ENCODE results near the gene PTCRA. TPM values are rescaled to one million over a fixed set of nuclear protein-coding genes. Genes with fewer than 3 reads are reported as not detected.
A peak's percentile ranks its signal among the peaks of the same experiment; 100 is the strongest.
"Not testable (repeated sequence)": the region's sequence is repeated elsewhere in the genome, so short reads cannot be mapped to it uniquely, and the experiment has no call there.

Gene PTCRA
- total RNA-seq, 4 donors from 2014 or later: not detected

DNA sequence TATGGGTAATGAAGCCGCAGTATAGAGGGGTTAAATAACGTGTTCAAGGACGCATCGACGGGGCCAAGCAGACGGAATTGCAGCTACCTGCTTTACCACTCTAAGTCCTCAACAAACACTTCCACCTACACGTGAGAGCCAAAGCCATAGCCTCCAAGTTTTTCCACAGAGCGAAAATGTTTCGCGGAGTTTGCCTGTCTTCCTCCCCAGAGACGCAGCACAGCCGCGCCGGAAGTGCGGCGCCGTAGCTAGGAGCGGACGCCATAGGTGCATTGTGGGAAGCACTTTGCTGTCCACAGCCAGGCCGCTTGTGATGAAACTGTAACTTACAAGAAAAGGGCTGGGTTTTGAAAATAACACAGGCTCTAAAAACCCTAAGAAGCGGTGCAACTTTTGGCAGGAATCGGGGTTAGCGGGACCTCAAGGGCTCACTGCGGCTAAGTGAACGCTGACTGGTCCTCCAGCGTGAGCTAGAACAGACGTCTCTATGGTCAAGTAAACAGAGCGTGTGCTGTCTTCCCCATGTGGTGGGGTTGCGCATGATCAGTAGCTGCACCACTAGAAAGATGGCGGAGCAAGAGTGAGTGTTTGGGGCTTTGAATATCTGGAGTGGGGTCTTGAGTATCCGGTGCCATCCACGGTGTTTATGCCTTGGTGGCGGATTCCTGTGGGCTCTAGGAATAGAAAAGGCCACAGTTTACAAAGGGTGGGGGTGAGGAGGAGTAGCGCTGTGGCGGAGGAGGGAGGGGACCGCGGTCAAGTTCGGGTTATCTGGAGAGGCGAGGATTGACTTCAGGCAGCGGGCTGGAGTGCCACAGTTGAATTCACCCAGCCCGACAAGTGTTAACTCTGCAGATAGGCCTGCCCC is 36.2 kb upstream of the PTCRA start, which contains the start of gene RPL7L1:
TSS of gene RPL7L1 (plus strand) at position 245 of the 868 bp plus-strand sequence. CDS start at position 540, 295 bp downstream.
- Histone ChIP-seq H3K4me3 (peak within 1 kb of the TSS; percentile 76), H3K27me3 (no peaks in the 10 kb centered on the region), H3K9me3 (no peaks in the 10 kb centered on the region), H3K4me1 (peaks cover 38% of the 10 kb centered on the region), H3K27ac (peak within 1 kb of the TSS; percentile 95), H3K36me3 (peaks cover 32% of the 10 kb centered on the region)
- TF ChIP-seq POLR2AphosphoS5 (IDR thresholded peaks at IDR 0.05): peak; percentile 27 to 60 (median 43)
- TF ChIP-seq, protein P1, sequence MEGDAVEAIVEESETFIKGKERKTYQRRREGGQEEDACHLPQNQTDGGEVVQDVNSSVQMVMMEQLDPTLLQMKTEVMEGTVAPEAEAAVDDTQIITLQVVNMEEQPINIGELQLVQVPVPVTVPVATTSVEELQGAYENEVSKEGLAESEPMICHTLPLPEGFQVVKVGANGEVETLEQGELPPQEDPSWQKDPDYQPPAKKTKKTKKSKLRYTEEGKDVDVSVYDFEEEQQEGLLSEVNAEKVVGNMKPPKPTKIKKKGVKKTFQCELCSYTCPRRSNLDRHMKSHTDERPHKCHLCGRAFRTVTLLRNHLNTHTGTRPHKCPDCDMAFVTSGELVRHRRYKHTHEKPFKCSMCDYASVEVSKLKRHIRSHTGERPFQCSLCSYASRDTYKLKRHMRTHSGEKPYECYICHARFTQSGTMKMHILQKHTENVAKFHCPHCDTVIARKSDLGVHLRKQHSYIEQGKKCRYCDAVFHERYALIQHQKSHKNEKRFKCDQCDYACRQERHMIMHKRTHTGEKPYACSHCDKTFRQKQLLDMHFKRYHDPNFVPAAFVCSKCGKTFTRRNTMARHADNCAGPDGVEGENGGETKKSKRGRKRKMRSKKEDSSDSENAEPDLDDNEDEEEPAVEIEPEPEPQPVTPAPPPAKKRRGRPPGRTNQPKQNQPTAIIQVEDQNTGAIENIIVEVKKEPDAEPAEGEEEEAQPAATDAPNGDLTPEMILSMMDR (IDR thresholded peaks at IDR 0.05): peak in 1 of 2 donors; percentile 26
- peak in 1 of 2 donors; percentile 47 for TF ChIP-seq POLR2A (IDR thresholded peaks at IDR 0.05)
- no peak for TF ChIP-seq EP300 (IDR thresholded peaks at IDR 0.05)
- DNase-seq (ENCODE audit: low spot score in 2 of 2): peak; percentile 89 to 90
- under 1% methylated on average over 24 of the region's 41 CpGs for WGBS

DNA sequence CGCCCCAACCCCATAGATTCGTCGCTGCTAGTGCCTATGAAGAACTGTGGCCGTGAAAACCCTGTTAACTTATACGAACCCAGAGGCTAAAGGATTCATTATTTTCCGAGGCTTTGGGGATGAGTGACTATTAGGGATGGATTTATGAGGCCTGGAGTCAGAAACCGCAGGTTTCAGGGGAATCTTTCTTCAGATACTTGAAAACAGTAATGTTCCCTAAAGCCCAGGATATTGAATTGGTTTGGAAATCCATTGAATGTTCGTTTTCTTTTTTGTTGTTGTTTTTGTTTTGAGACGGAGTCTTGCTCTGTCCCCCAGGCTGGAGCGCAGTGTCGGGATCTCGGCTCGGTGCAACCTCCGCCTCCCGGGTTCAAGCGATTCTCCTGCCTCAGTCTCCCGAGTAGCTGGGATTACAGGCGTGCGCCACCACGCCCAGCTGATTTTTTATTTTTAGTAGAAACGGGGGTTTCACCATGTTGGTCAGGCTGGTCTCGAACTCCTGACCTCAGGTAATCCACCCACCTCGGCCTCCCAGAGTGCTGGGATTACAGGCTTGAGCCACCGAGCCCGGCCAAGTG is 35.5 kb upstream of the PTCRA start:
- not testable (repeated sequence) for DNase-seq (ENCODE audit: low spot score in 2 of 2); H3K9me3 ChIP-seq; H3K27me3 ChIP-seq
- peak overlapping the region; percentile 95 for H3K27ac ChIP-seq
- WGBS: 11% methylated on average over 25 of the region's 25 CpGs
- peaks cover 39% of the 10 kb centered on the region for H3K36me3 ChIP-seq
- peak overlapping the region; percentile 76 for H3K4me3 ChIP-seq
- peaks cover 38% of the 10 kb centered on the region for H3K4me1 ChIP-seq

DNA sequence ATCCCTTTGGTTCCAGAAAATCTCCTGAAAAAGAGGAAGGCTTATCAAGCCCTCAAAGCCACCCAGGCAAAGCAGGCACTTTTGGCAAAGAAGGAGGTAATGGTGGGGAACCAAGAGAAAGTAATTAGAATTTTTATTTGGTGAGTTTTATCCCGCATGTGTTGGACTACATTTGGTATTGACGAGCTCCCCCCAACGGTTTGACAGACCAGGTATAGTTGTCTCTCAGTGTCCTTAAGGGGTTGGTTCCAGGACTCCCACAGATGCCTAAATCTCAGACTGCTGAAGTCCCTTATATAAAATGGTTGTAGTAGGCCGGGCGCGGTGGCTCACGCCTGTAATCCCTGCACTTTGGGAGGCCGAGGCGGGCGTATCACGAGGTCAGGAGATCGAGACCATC is 35.0 kb upstream of the PTCRA start:
- DNase-seq (ENCODE audit: low spot score in 2 of 2); H3K27me3 ChIP-seq; H3K9me3 ChIP-seq: not testable (repeated sequence)
- WGBS: 83% methylated on average over 12 of the region's 12 CpGs
- Histone ChIP-seq H3K36me3 (peaks cover 44% of the 10 kb centered on the region), H3K27ac (peak overlapping the region; percentile 95), H3K4me3 (peak overlapping the region; percentile 76), H3K4me1 (peaks cover 38% of the 10 kb centered on the region)

DNA sequence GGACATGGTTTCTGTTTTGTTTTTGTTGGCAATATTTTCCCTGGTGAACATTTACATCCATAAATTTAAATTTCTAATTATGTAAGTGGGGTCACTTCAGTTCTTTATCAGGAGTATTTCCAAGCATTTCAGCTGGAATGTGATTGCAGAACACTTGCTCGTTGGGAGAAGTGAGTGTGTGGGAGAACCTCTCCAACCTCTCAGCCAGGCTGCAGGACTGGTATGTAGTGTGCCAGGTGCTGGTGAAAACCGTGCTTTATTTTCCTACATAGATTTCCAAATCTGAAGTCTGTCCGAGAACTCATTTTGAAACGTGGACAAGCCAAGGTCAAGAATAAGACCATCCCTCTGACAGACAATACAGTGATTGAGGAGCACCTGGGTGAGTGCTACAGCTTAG is 30.2 kb upstream of the PTCRA start:
- H3K4me3 ChIP-seq: no peak overlapping the region
- peaks cover 61% of the 10 kb centered on the region for H3K36me3 ChIP-seq
- H3K27ac ChIP-seq: no peak overlapping the region
- no peaks in the 10 kb centered on the region for H3K9me3 ChIP-seq
- H3K27me3 ChIP-seq: no peaks in the 10 kb centered on the region
- 71% methylated on average over 4 of the region's 4 CpGs for WGBS
- peaks cover 27% of the 10 kb centered on the region for H3K4me1 ChIP-seq
- no peak for DNase-seq (ENCODE audit: low spot score in 2 of 2)
- TF ChIP-seq EP300 (IDR thresholded peaks at IDR 0.05) (no peak), POLR2AphosphoS5 (IDR thresholded peaks at IDR 0.05) (no peak), POLR2A (IDR thresholded peaks at IDR 0.05) (no peak)
- TF ChIP-seq, protein P1 (IDR thresholded peaks at IDR 0.05): no peak

DNA sequence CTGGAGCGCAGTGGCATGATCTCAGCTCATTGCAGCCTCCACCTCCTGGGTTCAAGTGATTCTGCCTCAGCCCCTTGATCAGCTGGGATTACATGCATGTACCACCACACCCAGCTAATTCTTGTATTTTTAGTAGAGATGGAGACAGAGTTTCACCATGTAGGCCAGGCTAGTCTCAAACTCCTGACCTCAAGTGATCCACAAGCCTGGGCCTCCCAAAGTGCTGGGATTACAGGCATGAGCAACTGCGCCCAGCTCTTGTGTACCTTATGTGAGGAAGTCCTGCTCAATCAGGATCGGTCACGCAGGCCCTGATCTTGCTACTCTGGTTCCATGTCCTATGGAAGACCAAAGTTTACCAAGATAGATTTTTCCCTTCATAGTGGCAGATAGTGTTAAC is 27.7 kb upstream of the PTCRA start:
- H3K4me1 ChIP-seq: peaks cover 16% of the 10 kb centered on the region
- not testable (repeated sequence) for H3K27me3 ChIP-seq; H3K4me3 ChIP-seq; H3K27ac ChIP-seq; DNase-seq (ENCODE audit: low spot score in 2 of 2); H3K9me3 ChIP-seq
- peaks cover 44% of the 10 kb centered on the region for H3K36me3 ChIP-seq
- WGBS: 92% methylated on average over 4 of the region's 4 CpGs

DNA sequence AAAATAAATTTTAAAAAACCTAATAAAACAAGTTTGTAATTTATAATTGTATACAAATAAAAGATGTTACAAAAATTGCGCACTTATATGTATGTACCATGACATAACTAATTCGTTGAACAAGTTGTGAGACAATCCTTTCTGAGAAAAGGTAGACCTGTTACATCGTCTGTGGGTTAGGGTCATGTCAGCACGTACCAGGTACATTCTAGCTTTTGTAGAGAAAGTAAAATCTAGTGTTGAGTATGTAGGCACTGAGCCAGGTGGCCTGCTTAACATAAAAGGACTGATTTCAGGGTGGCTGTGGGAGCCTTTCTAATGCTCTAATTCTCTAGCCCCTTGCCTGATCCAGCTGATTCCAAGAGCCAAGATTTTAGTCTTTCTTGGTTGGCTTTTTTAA is 26.0 kb upstream of the PTCRA start:
- 51% methylated on average over 4 of the region's 4 CpGs for WGBS
- DNase-seq (ENCODE audit: low spot score in 2 of 2): no peak
- TF ChIP-seq, protein P1 (IDR thresholded peaks at IDR 0.05): no peak
- no peak for TF ChIP-seq POLR2AphosphoS5 (IDR thresholded peaks at IDR 0.05)
- no peak for TF ChIP-seq POLR2A (IDR thresholded peaks at IDR 0.05)
- TF ChIP-seq EP300 (IDR thresholded peaks at IDR 0.05): no peak
- Histone ChIP-seq H3K9me3 (no peaks in the 10 kb centered on the region), H3K27me3 (no peaks in the 10 kb centered on the region), H3K4me3 (peak overlapping the region; percentile 81), H3K27ac (peak overlapping the region; percentile 94), H3K36me3 (peaks cover 28% of the 10 kb centered on the region), H3K4me1 (peaks cover 16% of the 10 kb centered on the region)

Measured in suprapubic skin (tissue), 4 donors.